ENCODE measurements around the gene ATOH1. TPM values are rescaled to one million over a fixed set of nuclear protein-coding genes. Genes with fewer than 3 reads are reported as not detected.

The ATOH1 gene
- total RNA-seq, 1 experiment from 2014 or later = 0.61 TPM

- Mint-ChIP-seq H3K4me1 (peaks cover 6% of the 10 kb centered on the region), H3K27me3 (ENCODE audit: low read depth) (no peaks in the 10 kb centered on the region; the same call in 1 of the 2 replicates), H3K9me3 (no peaks in the 10 kb centered on the region), H3K4me3 (no peak overlapping the region), H3K27ac (no peak overlapping the region), H3K36me3 (no peaks in the 10 kb centered on the region)
- ChIA-PET CTCF (interaction anchor here (0.5 to 1.3 kb wide), 6 partner anchors 20 to 744 kb away, joined by 3 to 10 read pairs (median 3); no protein-coding TSS in a partner anchor), POLR2A (no interaction called here)
- peak; percentile 68 for DNase-seq (ENCODE audit: low spot score)
- TF ChIP-seq ERG (CRISPR knock-in tag; IDR thresholded peaks at IDR 0.05) (no peak), USF2 (CRISPR knock-in tag; IDR thresholded peaks at IDR 0.05) (no peak), ATF2 (CRISPR knock-in tag; IDR thresholded peaks at IDR 0.05; ENCODE audit: borderline replicate concordance, low read depth) (no peak), CTCF (IDR thresholded peaks at IDR 0.05) (peak; percentile 75), ETV6 (CRISPR knock-in tag; IDR thresholded peaks at IDR 0.05) (no peak)
- ATAC-seq = peak; percentile 86
Measured at GRCh38 chr4:93791570-93792195, 36.9 kb upstream of the ATOH1 start.

GRCh38 chr4:93802045-93802444 is 26.5 kb upstream of the ATOH1 start:
- no peaks in the 10 kb centered on the region for H3K27me3 Mint-ChIP-seq (ENCODE audit: low read depth)
- H3K4me3 Mint-ChIP-seq = no peak overlapping the region
- no peak overlapping the region for H3K27ac Mint-ChIP-seq
- peaks cover 6% of the 10 kb centered on the region; the same call in 1 of the 2 replicates for H3K9me3 Mint-ChIP-seq
- H3K36me3 Mint-ChIP-seq = no peaks in the 10 kb centered on the region
- no peaks in the 10 kb centered on the region for H3K4me1 Mint-ChIP-seq
- no peak for ATAC-seq
- CTCF ChIA-PET = no interaction called here
- no peak for DNase-seq (ENCODE audit: low spot score)
- POLR2A ChIA-PET = no interaction called here
- no peak for TF ChIP-seq GTF2I (CRISPR knock-in tag; conservative IDR thresholded peaks at IDR 0.05)
- no peak for TF ChIP-seq PRDM15 (CRISPR knock-in tag; IDR thresholded peaks at IDR 0.05)
- TF ChIP-seq GRHL2 (CRISPR knock-in tag; IDR thresholded peaks at IDR 0.05; ENCODE audit: insufficient replicate concordance, severe bottlenecking) = no peak
- no peak for TF ChIP-seq ZNF423 (CRISPR knock-in tag; IDR thresholded peaks at IDR 0.05)
- no peak for TF ChIP-seq ZNF317 (CRISPR knock-in tag; IDR thresholded peaks at IDR 0.05; ENCODE audit: borderline replicate concordance, low read depth)
- no peak for TF ChIP-seq ZNF532 (CRISPR knock-in tag; IDR thresholded peaks at IDR 0.05; ENCODE audit: borderline replicate concordance)
- TF ChIP-seq ATF3 (CRISPR knock-in tag; conservative IDR thresholded peaks at IDR 0.05) = no peak
- no peak for TF ChIP-seq JAZF1 (CRISPR knock-in tag; IDR thresholded peaks at IDR 0.05)
- no peak for TF ChIP-seq GABPB1 (CRISPR knock-in tag; IDR thresholded peaks at IDR 0.05)
- no peak for TF ChIP-seq HMGXB4 (CRISPR knock-in tag; IDR thresholded peaks at IDR 0.05)
- no peak for TF ChIP-seq MYBL2 (CRISPR knock-in tag; IDR thresholded peaks at IDR 0.05)
- TF ChIP-seq IRF1 (CRISPR knock-in tag; IDR thresholded peaks at IDR 0.05) = no peak
